ENCODE results near the gene PRIM1. TPM values are rescaled to one million over a fixed set of nuclear protein-coding genes. Genes with fewer than 3 reads are reported as not detected.
"Not testable (repeated sequence)": the region's sequence is repeated elsewhere in the genome, so short reads cannot be mapped to it uniquely, and the experiment has no call there.

The PRIM1 gene
- total RNA-seq (2014; rRNA removed) (25.0 and 32.3 TPM in 2 replicates), Bru-seq, nascent RNA (percentile 52 among the genes with signal in this experiment), BruChase-seq, experiment 1, labeled RNA remaining after a 6-hour chase (percentile 63 among the genes with signal in this experiment), BruChase-seq, experiment 2, labeled RNA remaining after a 2-hour chase (percentile 37 among the genes with signal in this experiment)
- long read RNA-seq, partial matches to known transcripts, result 6 of 15 reads
- long read RNA-seq, other reads (novel, unspliced or antisense), result 6 of 15 reads

DNA sequence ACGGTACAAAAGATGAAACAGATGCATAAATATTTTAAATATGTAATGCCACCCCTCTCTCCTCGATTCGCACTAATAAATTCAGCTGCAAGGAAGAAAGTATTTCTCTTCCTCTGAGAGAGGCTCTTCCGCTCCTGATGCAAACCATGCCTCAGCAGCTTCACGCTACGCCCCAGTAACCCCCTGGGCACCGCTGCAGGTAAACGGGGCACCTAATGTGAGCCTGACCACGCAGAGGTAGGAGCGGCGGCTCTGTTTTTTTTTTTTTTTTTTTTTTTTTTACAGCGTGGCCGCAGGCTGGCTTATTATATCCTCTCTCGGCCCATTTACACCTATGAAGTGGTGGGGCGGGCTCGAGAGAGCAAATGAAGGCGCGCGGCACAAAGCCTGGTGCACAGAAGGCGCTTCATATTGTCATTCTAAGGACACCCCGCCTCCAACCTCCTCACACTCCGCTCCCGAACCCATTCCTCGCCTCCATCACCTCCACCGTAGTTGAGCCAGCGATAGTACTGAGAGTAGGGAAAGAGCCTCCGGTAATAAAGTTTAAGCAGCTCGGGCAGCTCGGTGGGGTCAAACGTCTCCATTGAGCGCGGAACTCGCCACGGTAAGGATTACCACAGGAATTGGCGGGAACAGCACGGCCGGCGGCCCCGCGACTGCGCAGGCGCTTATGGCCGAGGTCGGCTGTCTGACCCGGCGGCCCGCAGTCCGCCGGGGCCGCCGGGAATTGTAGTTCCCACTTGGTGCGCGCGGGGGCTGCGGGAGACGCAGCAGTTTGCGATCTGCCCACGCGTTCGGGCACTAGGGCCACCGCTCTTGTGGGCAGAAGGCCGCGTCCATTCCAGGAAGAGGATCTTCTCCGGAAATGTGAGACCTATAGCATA lies at the start of gene PRIM1:
TSS of gene PRIM1 (minus strand) at position 612 of the 887 bp plus-strand sequence. CDS start at position 587, 25 bp downstream.
- Histone ChIP-seq H3K36me3 (ENCODE audit: low read depth, low read length) (peaks cover 7% of the 10 kb centered on the region; the same call in 1 of the 2 replicates), H3K4me1 (ENCODE audit: insufficient read depth, low read length) (peaks cover 7% of the 10 kb centered on the region), H3F3A (ENCODE audit: low read length, unreplicated experiment) (no peaks in the 10 kb centered on the region), H2AFZ (ENCODE audit: low read length) (peak within 1 kb of the TSS; percentile 87), H3K4me2 (ENCODE audit: low read length) (peak within 1 kb of the TSS; percentile 83), H3K79me2 (ENCODE audit: low read length) (peaks cover 19% of the 10 kb centered on the region), H3K9me2 (replicated peaks; ENCODE audit: low read length) (no peaks in the 10 kb centered on the region), H3K9me3 (ENCODE audit: low read length) (no peaks in the 10 kb centered on the region), H3K9ac (ENCODE audit: low read length) (peak within 1 kb of the TSS; percentile 90), H4K20me1 (ENCODE audit: low read length) (no peaks in the 10 kb centered on the region), H3K27ac (ENCODE audit: low read length) (peak within 1 kb of the TSS; percentile 47), H3K4me3 (ENCODE audit: low read length) (peak within 1 kb of the TSS; percentile 69), H3K27me3 (ENCODE audit: low read length) (no peaks in the 10 kb centered on the region)
- peak; percentile 84 for ATAC-seq
- DNase-seq, result peak; percentile 90
- TSS peak; percentile 71 for BruUV-seq (replicated peaks)
- intact Hi-C loops (cut with micrococcal nuclease), result no loop called here
- TF ChIP-seq EZH2 (IDR thresholded peaks at IDR 0.05; ENCODE audit: low read length, unreplicated experiment) (no peak), EZH2phosphoT487 (IDR thresholded peaks at IDR 0.05; ENCODE audit: borderline replicate concordance, low read length) (no peak)
- TF ChIP-seq, protein P1, sequence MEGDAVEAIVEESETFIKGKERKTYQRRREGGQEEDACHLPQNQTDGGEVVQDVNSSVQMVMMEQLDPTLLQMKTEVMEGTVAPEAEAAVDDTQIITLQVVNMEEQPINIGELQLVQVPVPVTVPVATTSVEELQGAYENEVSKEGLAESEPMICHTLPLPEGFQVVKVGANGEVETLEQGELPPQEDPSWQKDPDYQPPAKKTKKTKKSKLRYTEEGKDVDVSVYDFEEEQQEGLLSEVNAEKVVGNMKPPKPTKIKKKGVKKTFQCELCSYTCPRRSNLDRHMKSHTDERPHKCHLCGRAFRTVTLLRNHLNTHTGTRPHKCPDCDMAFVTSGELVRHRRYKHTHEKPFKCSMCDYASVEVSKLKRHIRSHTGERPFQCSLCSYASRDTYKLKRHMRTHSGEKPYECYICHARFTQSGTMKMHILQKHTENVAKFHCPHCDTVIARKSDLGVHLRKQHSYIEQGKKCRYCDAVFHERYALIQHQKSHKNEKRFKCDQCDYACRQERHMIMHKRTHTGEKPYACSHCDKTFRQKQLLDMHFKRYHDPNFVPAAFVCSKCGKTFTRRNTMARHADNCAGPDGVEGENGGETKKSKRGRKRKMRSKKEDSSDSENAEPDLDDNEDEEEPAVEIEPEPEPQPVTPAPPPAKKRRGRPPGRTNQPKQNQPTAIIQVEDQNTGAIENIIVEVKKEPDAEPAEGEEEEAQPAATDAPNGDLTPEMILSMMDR (conservative IDR thresholded peaks at IDR 0.05; ENCODE audit: low read depth, low read length), result no peak
- ChIA-PET POLR2A (ENCODE audit: unreplicated experiment) (no interaction called here), CTCF (interaction anchor here (0.7 kb wide), 1 partner anchor 267 kb away, joined by 11 read pairs; no protein-coding TSS in a partner anchor)

DNA sequence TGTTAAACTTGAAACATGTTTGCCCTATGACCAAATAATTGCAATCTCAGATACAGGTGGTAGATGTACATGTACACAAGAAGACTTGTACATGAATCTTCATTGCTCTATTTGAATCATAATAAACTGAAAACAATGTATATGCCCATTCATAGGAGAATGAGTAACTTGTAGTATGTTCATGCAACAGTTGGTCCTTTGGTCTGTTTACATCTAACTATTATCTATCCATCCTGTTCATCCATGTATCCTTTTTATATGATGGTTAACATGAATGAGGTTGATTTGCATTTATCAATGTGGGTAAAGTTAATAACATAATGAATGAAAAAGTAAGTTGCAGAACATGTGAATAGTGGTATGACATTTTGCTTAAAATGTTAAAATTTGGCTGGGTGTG lies 48.1 kb upstream of the PRIM1 start:
- BruUV-seq (replicated peaks), result no TSS peak
- no peaks in the 10 kb centered on the region for H3K4me1 ChIP-seq (ENCODE audit: insufficient read depth, low read length)
- no peak overlapping the region for H3K4me2 ChIP-seq (ENCODE audit: low read length)
- H3K9me2 ChIP-seq (replicated peaks; ENCODE audit: low read length), result no peaks in the 10 kb centered on the region
- H4K20me1 ChIP-seq (ENCODE audit: low read length), result no peaks in the 10 kb centered on the region
- H3F3A ChIP-seq (ENCODE audit: low read length, unreplicated experiment), result no peaks in the 10 kb centered on the region
- intact Hi-C loops (cut with micrococcal nuclease), result no loop called here
- H3K9me3 ChIP-seq (ENCODE audit: low read length), result no peaks in the 10 kb centered on the region
- no peak for ATAC-seq
- no peak overlapping the region for H2AFZ ChIP-seq (ENCODE audit: low read length)
- ChIA-PET CTCF (no interaction called here), POLR2A (ENCODE audit: unreplicated experiment) (no interaction called here)
- no peak for DNase-seq
- no peaks in the 10 kb centered on the region for H3K36me3 ChIP-seq (ENCODE audit: low read depth, low read length)
- H3K79me2 ChIP-seq (ENCODE audit: low read length), result no peaks in the 10 kb centered on the region
- H3K9ac ChIP-seq (ENCODE audit: low read length), result no peak overlapping the region
- no peak overlapping the region for H3K27ac ChIP-seq (ENCODE audit: low read length)
- H3K4me3 ChIP-seq (ENCODE audit: low read length), result no peak overlapping the region
- TF ChIP-seq EZH2 (IDR thresholded peaks at IDR 0.05; ENCODE audit: low read length, unreplicated experiment), result no peak
- TF ChIP-seq EZH2phosphoT487 (IDR thresholded peaks at IDR 0.05; ENCODE audit: borderline replicate concordance, low read length), result no peak
- TF ChIP-seq, protein P1 (conservative IDR thresholded peaks at IDR 0.05; ENCODE audit: low read depth, low read length), result no peak
- no peaks in the 10 kb centered on the region for H3K27me3 ChIP-seq (ENCODE audit: low read length)

DNA sequence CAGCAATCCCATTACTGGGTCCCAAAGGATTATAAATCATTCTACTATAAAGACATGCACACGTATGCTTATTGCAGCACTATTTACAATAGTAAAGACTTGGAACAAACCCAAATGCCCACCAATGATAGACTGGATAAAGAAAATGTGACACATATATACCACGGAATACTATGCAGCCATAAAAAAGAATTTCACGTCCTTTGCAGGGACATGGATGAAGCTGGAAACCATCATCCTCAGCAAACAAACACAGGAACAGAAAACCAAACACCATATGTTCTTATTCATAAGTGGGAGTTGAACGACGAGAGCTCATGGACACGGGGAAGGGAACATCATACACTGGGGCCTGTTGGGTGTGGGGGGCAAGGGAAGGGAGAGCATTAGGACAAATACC lies 47.2 kb upstream of the PRIM1 start:
- intact Hi-C loops (cut with micrococcal nuclease); H3K79me2 ChIP-seq (ENCODE audit: low read length); H2AFZ ChIP-seq (ENCODE audit: low read length): not testable (repeated sequence)

GRCh38 chr12:56795791-56796190 lies 43.7 kb upstream of the PRIM1 start:
- H3K4me1 ChIP-seq (ENCODE audit: insufficient read depth, low read length); POLR2A ChIA-PET (ENCODE audit: unreplicated experiment); ATAC-seq; H3K9ac ChIP-seq (ENCODE audit: low read length); intact Hi-C loops (cut with micrococcal nuclease); H3K36me3 ChIP-seq (ENCODE audit: low read depth, low read length); DNase-seq; CTCF ChIA-PET; H3K4me2 ChIP-seq (ENCODE audit: low read length); H3K9me2 ChIP-seq (replicated peaks; ENCODE audit: low read length); H3K9me3 ChIP-seq (ENCODE audit: low read length); H3K4me3 ChIP-seq (ENCODE audit: low read length); H2AFZ ChIP-seq (ENCODE audit: low read length); H4K20me1 ChIP-seq (ENCODE audit: low read length); H3K79me2 ChIP-seq (ENCODE audit: low read length); H3F3A ChIP-seq (ENCODE audit: low read length, unreplicated experiment); H3K27ac ChIP-seq (ENCODE audit: low read length); H3K27me3 ChIP-seq (ENCODE audit: low read length); BruUV-seq (replicated peaks): not testable (repeated sequence)

More for the DNA sequence above, 47.2 kb upstream of the PRIM1 start:
- BruUV-seq (replicated peaks); H3K27ac ChIP-seq (ENCODE audit: low read length); H3K27me3 ChIP-seq (ENCODE audit: low read length); H4K20me1 ChIP-seq (ENCODE audit: low read length); H3K9me2 ChIP-seq (replicated peaks; ENCODE audit: low read length); ATAC-seq; POLR2A ChIA-PET (ENCODE audit: unreplicated experiment); H3K4me1 ChIP-seq (ENCODE audit: insufficient read depth, low read length); H3F3A ChIP-seq (ENCODE audit: low read length, unreplicated experiment); DNase-seq; H3K4me2 ChIP-seq (ENCODE audit: low read length); H3K9ac ChIP-seq (ENCODE audit: low read length); H3K36me3 ChIP-seq (ENCODE audit: low read depth, low read length); CTCF ChIA-PET; H3K9me3 ChIP-seq (ENCODE audit: low read length); H3K4me3 ChIP-seq (ENCODE audit: low read length): not testable (repeated sequence)
